GM12875 (cell line): Measurements from ENCODE around the gene PARD3.

Experiments
- H3K4me3 ChIP-seq: one replicate; pipeline ENCODE4 v1.5.1; 2011; ENCODE audit warnings: low read depth, low read length, control low read depth
- TF ChIP-seq, protein P1 (sequence below): IDR thresholded peaks from 2 replicates; pipeline ENCODE4 v1.5.1; 2011; ENCODE audit warnings: low read depth, mild to moderate bottlenecking, control low read depth, inconsistent platforms, low read length, moderate library complexity, borderline replicate concordance; ENCODE audit not compliant: insufficient read depth

The PARD3 gene

DNA sequence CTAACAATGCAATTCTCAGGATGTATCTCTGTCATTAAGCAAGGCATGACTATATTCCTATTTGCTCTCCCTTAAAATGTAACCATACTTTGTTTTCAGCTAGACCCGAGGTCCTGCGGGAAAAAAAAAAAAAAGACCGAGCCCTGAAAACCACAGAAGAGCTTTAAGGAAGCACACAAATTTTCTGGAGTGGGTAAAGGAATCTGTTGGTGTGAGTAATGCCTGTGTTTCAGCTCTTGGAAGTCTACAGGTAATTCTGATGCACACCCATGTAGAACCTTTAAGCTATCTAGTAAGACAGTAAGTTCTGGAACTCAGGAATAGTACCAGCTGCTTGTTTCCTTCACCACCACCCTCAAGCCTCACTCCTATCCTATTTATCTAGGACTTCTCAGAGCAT, 351.1 kb downstream of the PARD3 start:
- TF ChIP-seq, protein P1, sequence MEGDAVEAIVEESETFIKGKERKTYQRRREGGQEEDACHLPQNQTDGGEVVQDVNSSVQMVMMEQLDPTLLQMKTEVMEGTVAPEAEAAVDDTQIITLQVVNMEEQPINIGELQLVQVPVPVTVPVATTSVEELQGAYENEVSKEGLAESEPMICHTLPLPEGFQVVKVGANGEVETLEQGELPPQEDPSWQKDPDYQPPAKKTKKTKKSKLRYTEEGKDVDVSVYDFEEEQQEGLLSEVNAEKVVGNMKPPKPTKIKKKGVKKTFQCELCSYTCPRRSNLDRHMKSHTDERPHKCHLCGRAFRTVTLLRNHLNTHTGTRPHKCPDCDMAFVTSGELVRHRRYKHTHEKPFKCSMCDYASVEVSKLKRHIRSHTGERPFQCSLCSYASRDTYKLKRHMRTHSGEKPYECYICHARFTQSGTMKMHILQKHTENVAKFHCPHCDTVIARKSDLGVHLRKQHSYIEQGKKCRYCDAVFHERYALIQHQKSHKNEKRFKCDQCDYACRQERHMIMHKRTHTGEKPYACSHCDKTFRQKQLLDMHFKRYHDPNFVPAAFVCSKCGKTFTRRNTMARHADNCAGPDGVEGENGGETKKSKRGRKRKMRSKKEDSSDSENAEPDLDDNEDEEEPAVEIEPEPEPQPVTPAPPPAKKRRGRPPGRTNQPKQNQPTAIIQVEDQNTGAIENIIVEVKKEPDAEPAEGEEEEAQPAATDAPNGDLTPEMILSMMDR, result no peak
- no peak overlapping the region for H3K4me3 ChIP-seq

DNA sequence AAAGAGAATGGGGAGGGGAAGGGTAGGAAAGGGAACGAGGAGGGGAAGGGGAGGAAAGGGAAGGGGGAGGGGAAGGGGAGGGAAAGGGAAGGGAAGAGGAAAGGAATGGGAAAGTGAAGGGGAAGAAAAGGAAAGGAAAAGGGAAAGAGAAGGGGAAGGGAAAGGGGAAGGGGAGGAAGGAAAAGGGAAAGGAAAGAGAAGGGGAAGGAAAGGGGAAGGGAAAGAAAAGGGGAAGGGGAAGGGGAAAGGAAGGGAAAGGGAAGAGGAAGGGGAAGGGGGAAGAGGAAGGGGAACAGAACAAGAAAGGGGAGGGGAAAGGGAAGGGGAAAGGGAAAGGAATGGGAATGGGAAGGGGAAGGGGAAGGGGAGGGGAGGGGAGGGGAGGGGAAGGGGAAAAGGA, 352.1 kb downstream of the PARD3 start:
- H3K4me3 ChIP-seq, result no peak overlapping the region
- TF ChIP-seq, protein P1, result no peak

DNA sequence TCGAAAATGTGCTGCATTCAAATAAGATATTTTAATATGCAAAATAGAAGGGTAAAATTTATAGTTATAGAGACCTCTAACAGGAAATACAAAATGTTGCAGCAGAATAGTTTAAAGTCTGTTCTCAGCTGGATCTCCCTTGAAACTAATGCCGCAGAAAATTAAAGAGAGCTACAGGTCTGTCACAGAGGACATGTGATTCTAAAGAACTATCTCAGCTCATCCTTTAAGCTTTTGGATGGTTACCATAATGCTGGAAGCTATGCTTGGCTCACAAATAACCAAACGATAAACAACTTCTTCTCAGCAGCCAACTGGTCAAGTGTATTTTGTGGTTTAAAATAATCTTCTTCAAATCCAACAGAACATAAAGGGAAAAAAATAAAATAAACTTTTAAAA, 353.0 kb downstream of the PARD3 start:
- TF ChIP-seq, protein P1, result no peak
- no peak overlapping the region for H3K4me3 ChIP-seq

DNA sequence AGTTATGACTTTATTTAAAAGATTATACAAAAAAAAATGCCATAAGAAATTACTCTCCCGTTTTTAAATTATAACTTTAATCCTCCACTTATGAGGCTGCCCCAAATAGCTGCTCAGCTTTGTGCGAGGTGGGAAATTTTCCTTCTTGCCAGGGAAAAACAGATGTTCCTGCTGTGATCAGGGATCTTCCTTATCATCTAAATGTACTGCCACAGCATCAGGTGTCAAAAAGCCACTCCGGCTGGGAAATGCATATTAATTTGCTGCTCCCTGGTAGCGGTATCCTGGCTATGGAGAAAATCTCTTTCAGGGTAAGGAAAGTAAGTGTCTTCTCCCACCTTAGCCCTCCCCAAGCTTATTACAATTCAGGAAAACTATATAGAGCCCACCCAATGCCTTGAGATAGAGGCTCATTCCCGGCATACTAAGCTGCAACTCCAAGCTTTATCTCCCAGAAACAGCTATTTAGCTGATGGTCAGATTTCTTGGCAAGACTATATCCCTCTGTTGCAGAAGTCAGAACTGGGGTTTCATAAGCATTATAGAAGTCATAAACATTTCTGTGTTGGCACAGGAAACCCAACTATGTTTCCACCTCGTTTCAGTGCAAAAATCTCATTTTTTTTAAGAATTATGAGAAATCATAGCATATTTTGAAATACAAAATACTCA, 360.4 kb downstream of the PARD3 start:
- no peak overlapping the region for H3K4me3 ChIP-seq
- TF ChIP-seq, protein P1, result no peak

DNA sequence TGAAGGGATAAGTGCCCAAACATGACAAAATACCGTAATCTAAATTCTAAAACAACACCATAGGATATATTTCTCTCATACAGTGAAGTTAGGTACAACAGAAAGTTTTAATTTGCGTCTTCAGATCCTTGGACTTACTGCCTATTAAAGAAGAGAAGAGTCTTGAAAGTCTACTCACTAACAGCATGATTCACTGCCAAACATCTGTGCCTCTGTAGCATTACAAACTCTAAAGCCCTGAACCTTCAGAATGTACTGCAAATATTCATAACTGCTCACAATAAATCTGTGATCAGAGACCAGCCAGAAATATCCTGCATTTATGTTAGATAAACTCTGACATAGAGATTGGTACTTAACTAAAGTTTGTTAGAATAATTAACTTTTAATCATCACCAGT, 365.3 kb downstream of the PARD3 start:
- no peak overlapping the region for H3K4me3 ChIP-seq

DNA sequence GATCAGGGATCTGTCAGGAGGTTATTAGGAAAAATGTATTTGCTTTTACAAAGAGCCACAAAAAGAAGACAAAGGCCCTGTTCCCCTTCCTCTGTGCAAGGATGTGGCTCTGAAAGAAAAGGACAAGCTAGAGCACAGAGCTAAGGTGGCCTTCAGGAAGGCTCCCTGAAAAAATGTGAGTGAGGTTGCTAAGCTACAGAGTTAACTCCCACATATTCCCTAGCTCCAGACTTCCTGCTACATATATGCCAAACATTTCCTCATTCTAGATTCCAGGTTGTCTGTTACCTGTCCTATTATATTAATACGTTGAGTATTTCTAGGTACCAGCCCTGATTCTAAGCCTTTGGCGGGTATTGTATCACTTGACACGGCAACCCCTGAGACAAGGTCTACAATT, 369.0 kb downstream of the PARD3 start:
- no peak overlapping the region for H3K4me3 ChIP-seq
- TF ChIP-seq, protein P1, result no peak

More for the DNA sequence above, 365.3 kb downstream of the PARD3 start:
- TF ChIP-seq, protein P1, result no peak
